Activated naive CD4-positive, alpha-beta T cell treated with anti-CD3 and anti-CD28 coated beads for 36 hours (primary cell): ENCODE measurements around the gene CIC. TPM values are rescaled to one million over a fixed set of nuclear protein-coding genes. Genes with fewer than 3 reads are reported as not detected.
A peak's percentile ranks its signal among the peaks of the same experiment; 100 is the strongest.

Experiments
- CTCF ChIA-PET: fragments of 350-600 bp; sonication (Branson Sonifier 250); formaldehyde crosslinking; loops from one replicate; lab custom pipeline; 2021; ENCODE audit warnings: antibody characterized with exemption; lab: Charles Lee
- DNase-seq: peaks from one replicate; pipeline ENCODE4 v3.0.0-alpha.2; 2020
- H3K27ac Mint-ChIP-seq: one replicate; pipeline ENCODE4 v1.8.0; 2021; ENCODE audit warnings: mild to moderate bottlenecking, mixed read lengths
- H3K27me3 Mint-ChIP-seq: one replicate; pipeline ENCODE4 v1.8.0; 2021; ENCODE audit warnings: low read depth, mixed read lengths
- H3K36me3 Mint-ChIP-seq: one replicate; pipeline ENCODE4 v1.8.0; 2021; ENCODE audit warnings: low read depth, mixed read lengths
- H3K4me1 Mint-ChIP-seq: one replicate; pipeline ENCODE4 v1.8.0; 2021; ENCODE audit warnings: low read depth, mixed read lengths
- H3K4me3 Mint-ChIP-seq: one replicate; pipeline ENCODE4 v1.8.0; 2021; ENCODE audit warnings: mild to moderate bottlenecking, moderate library complexity, mixed read lengths
- H3K9me3 Mint-ChIP-seq: one replicate; pipeline ENCODE4 v1.8.0; 2021; ENCODE audit warnings: mixed read lengths
- intact Hi-C: fragments of 100-400 bp; cut with micrococcal nuclease; formaldehyde crosslinking; loops from one replicate; pipeline ENCODE4 v1.15.1; 2023
- total RNA-seq, 2 experiments: library from RNA; stranded (reverse); gene quantifications; one replicate each; pipeline ENCODE4 v1.2.3, GENCODE V29; 2021

Gene CIC
- total RNA-seq, 2 experiments from 2014 or later = 60.2 to 61.5 TPM

DNA sequence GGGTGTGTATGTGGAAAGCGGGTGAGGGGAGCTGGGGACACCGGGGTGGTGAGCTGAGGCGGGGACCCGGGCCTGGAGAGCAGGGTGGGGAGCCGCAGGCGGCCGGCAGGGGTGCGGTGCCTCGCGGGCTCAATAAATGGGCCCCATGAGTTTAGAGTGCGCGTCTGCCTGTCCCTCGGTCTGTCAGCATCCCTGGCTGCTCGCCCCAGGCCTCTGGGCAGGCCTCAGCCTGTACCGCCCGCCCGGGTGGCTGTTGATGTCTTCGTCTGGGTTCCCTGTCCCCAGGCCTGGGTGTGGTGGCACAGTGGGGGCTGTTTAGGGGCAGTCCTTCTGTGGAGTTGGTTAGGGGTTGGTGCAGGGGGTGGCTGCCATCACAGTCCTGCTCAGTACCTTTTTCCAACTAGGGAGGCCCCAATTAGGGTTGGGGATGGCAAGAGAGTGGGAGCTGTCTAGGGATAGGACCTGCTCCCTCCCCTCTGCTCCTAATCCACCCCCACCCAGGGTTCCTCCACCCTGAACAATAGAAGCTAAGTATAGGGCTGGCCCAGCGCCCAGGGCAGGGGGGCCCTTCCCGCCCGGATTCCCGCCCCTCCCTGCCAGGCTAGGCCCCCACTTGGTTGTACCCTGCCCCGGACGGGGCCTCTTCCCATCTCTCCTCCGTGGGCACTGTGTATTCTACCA is 12.2 kb downstream of the CIC start:
- Mint-ChIP-seq H3K36me3 (peaks cover 3% of the 10 kb centered on the region), H3K9me3 (no peaks in the 10 kb centered on the region), H3K4me3 (peak overlapping the region; percentile 68), H3K27ac (peak overlapping the region; percentile 75), H3K4me1 (peaks cover 61% of the 10 kb centered on the region), H3K27me3 (no peaks in the 10 kb centered on the region)
- CTCF ChIA-PET = interaction anchor here (1.1 to 1.4 kb wide), 2 partner anchors 15 to 65 kb away, joined by 3 to 4 read pairs; no protein-coding TSS in a partner anchor
- DNase-seq = peak; percentile 28
- intact Hi-C loops = loop anchor here (2.0 kb wide), 1 partner anchor 142 kb away; no protein-coding TSS in a partner anchor

GRCh38 chr19:42281827-42282762 is 13.0 kb downstream of the CIC start:
- no peaks in the 10 kb centered on the region for H3K27me3 Mint-ChIP-seq
- no peak overlapping the region for H3K27ac Mint-ChIP-seq
- intact Hi-C loops = loop anchor here (2.0 kb wide), 5 partner anchors 15 to 159 kb away; partner anchors contain the start of gene DEDD2
- H3K4me3 Mint-ChIP-seq = peak overlapping the region; percentile 50
- peaks cover 53% of the 10 kb centered on the region for H3K4me1 Mint-ChIP-seq
- CTCF ChIA-PET = interaction anchor here (1.1 to 1.4 kb wide), 2 partner anchors 15 to 65 kb away, joined by 3 to 4 read pairs; no protein-coding TSS in a partner anchor
- no peak for DNase-seq
- peaks cover 3% of the 10 kb centered on the region for H3K36me3 Mint-ChIP-seq
- H3K9me3 Mint-ChIP-seq = no peaks in the 10 kb centered on the region

GRCh38 chr19:42282819-42283187 is 13.8 kb downstream of the CIC start:
- intact Hi-C loops = loop anchor here (1.0 to 2.0 kb wide), 10 partner anchors 14 to 160 kb away; partner anchors contain the start of genes DEDD2, ERF, MEGF8 and POU2F2
- CTCF ChIA-PET = interaction anchor here (1.4 kb wide), 1 partner anchor 14 kb away, joined by 4 read pairs; no protein-coding TSS in a partner anchor
- Mint-ChIP-seq H3K9me3 (no peaks in the 10 kb centered on the region), H3K4me1 (peaks cover 49% of the 10 kb centered on the region), H3K27me3 (no peaks in the 10 kb centered on the region), H3K36me3 (peaks cover 3% of the 10 kb centered on the region), H3K4me3 (peak overlapping the region; percentile 23), H3K27ac (no peak overlapping the region)
- no peak for DNase-seq

GRCh38 chr19:42283188-42284065 is 14.4 kb downstream of the CIC start:
- Mint-ChIP-seq H3K4me3 (peak overlapping the region; percentile 7), H3K9me3 (no peaks in the 10 kb centered on the region), H3K4me1 (peaks cover 45% of the 10 kb centered on the region), H3K27me3 (no peaks in the 10 kb centered on the region), H3K27ac (no peak overlapping the region), H3K36me3 (peaks cover 3% of the 10 kb centered on the region)
- DNase-seq = peak; percentile 96
- intact Hi-C loops = loop anchor here (1.0 to 2.0 kb wide), 10 partner anchors 13 to 161 kb away; partner anchors contain the start of genes DEDD2, ERF, MEGF8 and POU2F2
- CTCF ChIA-PET = no interaction called here

DNA sequence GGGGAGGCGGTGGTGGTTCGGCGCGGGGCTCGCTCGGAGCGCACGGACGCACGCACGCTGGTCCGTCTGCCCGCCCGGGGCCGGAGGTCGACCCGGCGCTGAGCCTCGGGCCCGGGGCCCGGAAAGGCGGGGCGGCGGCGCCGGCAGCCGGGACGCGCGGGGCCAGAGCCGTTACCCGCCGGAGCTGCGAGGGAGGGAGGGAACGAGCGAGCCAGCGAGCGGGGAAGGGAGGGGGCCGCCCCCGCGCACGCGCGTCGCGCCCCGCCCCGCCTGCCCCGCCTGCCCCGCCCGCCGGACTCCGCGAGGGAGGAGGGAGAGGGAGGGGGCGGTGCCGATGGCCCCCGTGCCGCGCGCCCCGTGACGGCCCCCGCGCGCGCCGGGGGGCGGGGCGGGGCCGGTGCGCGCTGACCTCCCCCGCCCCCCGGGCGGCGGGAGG is 15.0 kb downstream of the CIC start:
- peaks cover 38% of the 10 kb centered on the region for H3K4me1 Mint-ChIP-seq
- CTCF ChIA-PET = no interaction called here
- no peak overlapping the region for H3K27ac Mint-ChIP-seq
- DNase-seq = peak; percentile 75
- intact Hi-C loops = no loop called here
- peaks cover 3% of the 10 kb centered on the region for H3K36me3 Mint-ChIP-seq
- no peaks in the 10 kb centered on the region for H3K9me3 Mint-ChIP-seq
- H3K4me3 Mint-ChIP-seq = peak overlapping the region; percentile 7
- no peaks in the 10 kb centered on the region for H3K27me3 Mint-ChIP-seq

DNA sequence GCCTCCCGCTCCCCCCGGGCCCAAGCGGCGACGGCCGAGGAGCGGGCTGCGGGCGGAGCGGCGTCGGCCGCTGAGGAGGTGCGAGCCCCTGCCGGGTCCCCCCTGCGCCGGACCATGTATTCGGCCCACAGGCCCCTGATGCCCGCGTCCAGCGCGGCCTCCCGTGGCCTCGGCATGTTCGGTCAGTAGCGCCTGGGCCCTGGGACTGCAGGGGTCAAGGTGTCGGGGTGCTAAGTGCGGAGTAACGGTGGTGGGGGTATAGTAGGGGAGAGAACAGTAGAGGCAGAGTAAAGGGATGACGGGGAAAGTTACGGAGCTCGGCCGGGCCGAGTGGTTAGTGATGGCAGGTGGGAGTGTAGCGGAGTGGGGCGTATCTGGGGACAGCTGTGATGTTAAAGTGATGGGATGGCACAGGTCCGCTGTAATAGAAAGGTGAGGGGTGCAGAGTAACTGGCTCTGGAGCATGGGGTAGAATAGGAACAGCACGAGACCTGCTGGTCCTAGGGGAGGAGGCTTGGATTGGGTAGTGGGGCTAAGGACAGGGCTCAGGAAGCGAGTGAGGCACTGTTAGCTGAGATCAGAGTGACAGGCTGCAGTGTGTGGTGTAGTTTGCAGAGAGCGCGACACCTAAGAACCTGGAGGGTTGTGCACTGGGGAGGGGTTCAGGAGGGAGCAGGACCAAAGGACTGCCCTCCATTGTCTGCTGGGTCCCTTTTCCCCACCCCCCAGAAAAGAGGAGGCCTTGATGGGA is 15.7 kb downstream of the CIC start:
- no peaks in the 10 kb centered on the region for H3K9me3 Mint-ChIP-seq
- peak; percentile 45 for DNase-seq
- intact Hi-C loops = no loop called here
- peaks cover 1% of the 10 kb centered on the region for H3K36me3 Mint-ChIP-seq
- H3K4me3 Mint-ChIP-seq = peak overlapping the region; percentile 82
- no peaks in the 10 kb centered on the region for H3K27me3 Mint-ChIP-seq
- H3K4me1 Mint-ChIP-seq = peaks cover 31% of the 10 kb centered on the region
- H3K27ac Mint-ChIP-seq = peak overlapping the region; percentile 91
- CTCF ChIA-PET = interaction anchor here (1.0 kb wide), 2 partner anchors 10 to 12 kb away, joined by 3 to 4 read pairs; no protein-coding TSS in a partner anchor

GRCh38 chr19:42285541-42285941 is 16.5 kb downstream of the CIC start:
- intact Hi-C loops = no loop called here
- peak overlapping the region; percentile 82 for H3K4me3 Mint-ChIP-seq
- DNase-seq = no peak
- no peaks in the 10 kb centered on the region for H3K27me3 Mint-ChIP-seq
- CTCF ChIA-PET = interaction anchor here (1.0 kb wide), 2 partner anchors 9 to 11 kb away, joined by 3 to 4 read pairs; no protein-coding TSS in a partner anchor
- peaks cover 1% of the 10 kb centered on the region for H3K36me3 Mint-ChIP-seq
- H3K4me1 Mint-ChIP-seq = peaks cover 31% of the 10 kb centered on the region
- peak overlapping the region; percentile 54 for H3K27ac Mint-ChIP-seq
- H3K9me3 Mint-ChIP-seq = no peaks in the 10 kb centered on the region

DNA sequence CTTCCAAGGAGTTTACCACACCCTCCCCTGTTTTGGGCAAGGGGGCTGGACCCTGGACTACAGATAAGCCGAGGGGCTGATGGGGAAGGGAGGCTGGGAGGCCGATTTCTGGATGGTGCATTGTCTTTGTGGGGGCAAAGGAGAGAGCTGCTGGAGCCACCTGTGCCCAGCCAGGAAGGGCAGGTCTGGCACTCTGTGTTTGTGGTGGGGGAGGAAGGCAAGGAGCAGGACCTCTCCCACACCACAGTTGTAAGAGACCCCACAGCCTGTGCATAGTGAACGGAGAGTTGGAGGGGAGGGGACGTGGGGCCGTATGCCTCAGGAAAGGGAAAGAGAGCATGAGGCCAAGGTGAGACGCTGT is 16.9 kb downstream of the CIC start:
- no peaks in the 10 kb centered on the region for H3K9me3 Mint-ChIP-seq
- CTCF ChIA-PET = interaction anchor here (1.0 kb wide), 2 partner anchors 9 to 11 kb away, joined by 3 to 4 read pairs; no protein-coding TSS in a partner anchor
- intact Hi-C loops = no loop called here
- peak overlapping the region; percentile 82 for H3K4me3 Mint-ChIP-seq
- H3K27me3 Mint-ChIP-seq = no peaks in the 10 kb centered on the region
- H3K4me1 Mint-ChIP-seq = peaks cover 31% of the 10 kb centered on the region
- DNase-seq = no peak
- peaks cover 1% of the 10 kb centered on the region for H3K36me3 Mint-ChIP-seq
- H3K27ac Mint-ChIP-seq = peak overlapping the region; percentile 54

- Mint-ChIP-seq H3K36me3 (peaks cover 4% of the 10 kb centered on the region), H3K27me3 (no peaks in the 10 kb centered on the region), H3K4me1 (peaks cover 29% of the 10 kb centered on the region), H3K27ac (no peak overlapping the region), H3K9me3 (no peaks in the 10 kb centered on the region), H3K4me3 (no peak overlapping the region)
- intact Hi-C loops = no loop called here
- DNase-seq = no peak
- CTCF ChIA-PET = interaction anchor here (1.7 kb wide), 1 partner anchor 10 kb away, joined by 6 read pairs; no protein-coding TSS in a partner anchor
Measured at GRCh38 chr19:42286349-42287016, 17.4 kb downstream of the CIC start.

DNA sequence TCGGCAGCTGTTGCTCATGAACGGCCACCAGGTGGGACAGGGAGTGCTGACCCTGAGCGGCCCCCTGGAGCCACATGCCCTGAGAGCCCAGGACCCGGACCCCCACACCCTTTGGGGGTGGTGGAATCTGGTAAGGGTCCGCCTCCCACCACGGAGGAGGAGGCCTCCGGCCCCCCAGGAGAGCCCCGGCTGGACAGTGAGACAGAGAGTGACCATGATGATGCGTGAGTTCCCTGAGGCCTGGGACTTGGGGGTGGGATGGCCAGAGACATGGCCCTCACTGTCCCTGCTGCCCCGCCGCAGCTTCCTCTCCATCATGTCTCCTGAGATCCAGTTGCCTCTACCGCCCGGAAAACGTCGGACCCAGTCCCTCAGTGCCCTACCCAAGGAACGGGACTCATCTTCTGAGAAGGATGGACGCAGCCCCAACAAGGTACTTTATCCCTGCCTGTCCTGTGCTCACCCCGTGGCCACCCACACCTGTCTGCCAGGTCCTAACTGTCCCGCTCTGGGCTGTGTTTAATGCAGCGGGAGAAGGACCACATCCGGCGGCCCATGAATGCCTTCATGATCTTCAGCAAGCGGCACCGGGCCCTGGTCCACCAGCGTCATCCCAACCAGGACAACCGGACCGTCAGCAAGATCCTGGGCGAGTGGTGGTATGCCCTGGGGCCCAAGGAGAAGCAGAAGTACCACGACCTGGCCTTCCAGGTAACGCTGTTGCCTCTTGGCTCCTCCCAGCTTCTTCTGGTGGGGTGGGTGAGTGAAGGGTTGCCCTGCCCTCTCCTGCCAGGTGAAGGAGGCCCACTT is 18.2 kb downstream of the CIC start:
- intact Hi-C loops = no loop called here
- Mint-ChIP-seq H3K4me1 (peaks cover 26% of the 10 kb centered on the region), H3K4me3 (no peak overlapping the region), H3K27ac (no peak overlapping the region), H3K36me3 (peaks cover 9% of the 10 kb centered on the region), H3K27me3 (no peaks in the 10 kb centered on the region), H3K9me3 (no peaks in the 10 kb centered on the region)
- CTCF ChIA-PET = interaction anchor here (1.7 kb wide), 1 partner anchor 9 kb away, joined by 6 read pairs; no protein-coding TSS in a partner anchor
- DNase-seq = no peak
